ENCODE data around the gene UBAP1L.

DNA sequence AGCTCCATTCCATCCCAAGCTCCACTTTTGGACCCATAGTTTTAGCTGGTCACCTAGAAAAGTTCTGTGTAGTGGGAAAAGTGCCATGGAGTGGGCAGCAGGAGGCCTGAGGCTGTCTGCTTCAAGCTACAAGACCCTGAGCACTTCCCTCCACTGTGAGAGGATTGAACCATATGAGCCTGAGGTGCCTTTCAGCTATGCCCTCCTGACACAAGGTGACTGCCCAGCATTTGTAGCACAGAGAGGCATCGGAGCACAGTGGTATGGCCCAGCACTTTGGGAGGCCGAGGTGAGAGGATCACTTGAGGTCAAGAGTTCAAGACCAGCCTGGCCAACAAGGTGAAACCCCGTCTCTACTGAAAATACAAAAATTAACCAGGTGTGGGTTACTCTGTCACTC is 42.4 kb downstream of the UBAP1L start:
- TF ChIP-seq, protein P1, sequence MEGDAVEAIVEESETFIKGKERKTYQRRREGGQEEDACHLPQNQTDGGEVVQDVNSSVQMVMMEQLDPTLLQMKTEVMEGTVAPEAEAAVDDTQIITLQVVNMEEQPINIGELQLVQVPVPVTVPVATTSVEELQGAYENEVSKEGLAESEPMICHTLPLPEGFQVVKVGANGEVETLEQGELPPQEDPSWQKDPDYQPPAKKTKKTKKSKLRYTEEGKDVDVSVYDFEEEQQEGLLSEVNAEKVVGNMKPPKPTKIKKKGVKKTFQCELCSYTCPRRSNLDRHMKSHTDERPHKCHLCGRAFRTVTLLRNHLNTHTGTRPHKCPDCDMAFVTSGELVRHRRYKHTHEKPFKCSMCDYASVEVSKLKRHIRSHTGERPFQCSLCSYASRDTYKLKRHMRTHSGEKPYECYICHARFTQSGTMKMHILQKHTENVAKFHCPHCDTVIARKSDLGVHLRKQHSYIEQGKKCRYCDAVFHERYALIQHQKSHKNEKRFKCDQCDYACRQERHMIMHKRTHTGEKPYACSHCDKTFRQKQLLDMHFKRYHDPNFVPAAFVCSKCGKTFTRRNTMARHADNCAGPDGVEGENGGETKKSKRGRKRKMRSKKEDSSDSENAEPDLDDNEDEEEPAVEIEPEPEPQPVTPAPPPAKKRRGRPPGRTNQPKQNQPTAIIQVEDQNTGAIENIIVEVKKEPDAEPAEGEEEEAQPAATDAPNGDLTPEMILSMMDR (IDR thresholded peaks at IDR 0.05; ENCODE audit: extremely low read depth in 1 of 2, insufficient read depth in 1 of 2, low read depth in 1 of 2, low read length in 2 of 2), result no peak
- TF ChIP-seq POLR2AphosphoS5 (IDR thresholded peaks at IDR 0.05; ENCODE audit: insufficient read depth, low read depth, low read length) (no peak), EZH2 (IDR thresholded peaks at IDR 0.05; ENCODE audit: borderline replicate concordance, low read depth, low read length, severe bottlenecking) (no peak), JUN (IDR thresholded peaks at IDR 0.05; ENCODE audit: borderline replicate concordance, insufficient read depth, insufficient read length, low read depth) (no peak), MYC (IDR thresholded peaks at IDR 0.05; ENCODE audit: low read depth, low read length) (no peak)
- TF ChIP-seq, protein P2, sequence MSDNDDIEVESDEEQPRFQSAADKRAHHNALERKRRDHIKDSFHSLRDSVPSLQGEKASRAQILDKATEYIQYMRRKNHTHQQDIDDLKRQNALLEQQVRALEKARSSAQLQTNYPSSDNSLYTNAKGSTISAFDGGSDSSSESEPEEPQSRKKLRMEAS (IDR thresholded peaks at IDR 0.05; ENCODE audit: insufficient read depth, insufficient read length), result no peak
